PC-9 (cell line): ENCODE data around the gene TMEM183A.

ENCODE experiments used
- CTCF ChIP-seq: fragments of 200-600 bp; sonication (generic); conservative IDR thresholded peaks from 2 replicates; pipeline ENCODE4 v1.6.1; 2017; ENCODE audit warnings: mixed run types, antibody characterized with exemption, mild to moderate bottlenecking, moderate library complexity
- EZH2 ChIP-seq: fragments of 200-600 bp; sonication (generic); IDR thresholded peaks from 2 replicates; pipeline ENCODE4 v1.8.0; 2017; ENCODE audit warnings: antibody characterized with exemption, low read depth

DNA sequence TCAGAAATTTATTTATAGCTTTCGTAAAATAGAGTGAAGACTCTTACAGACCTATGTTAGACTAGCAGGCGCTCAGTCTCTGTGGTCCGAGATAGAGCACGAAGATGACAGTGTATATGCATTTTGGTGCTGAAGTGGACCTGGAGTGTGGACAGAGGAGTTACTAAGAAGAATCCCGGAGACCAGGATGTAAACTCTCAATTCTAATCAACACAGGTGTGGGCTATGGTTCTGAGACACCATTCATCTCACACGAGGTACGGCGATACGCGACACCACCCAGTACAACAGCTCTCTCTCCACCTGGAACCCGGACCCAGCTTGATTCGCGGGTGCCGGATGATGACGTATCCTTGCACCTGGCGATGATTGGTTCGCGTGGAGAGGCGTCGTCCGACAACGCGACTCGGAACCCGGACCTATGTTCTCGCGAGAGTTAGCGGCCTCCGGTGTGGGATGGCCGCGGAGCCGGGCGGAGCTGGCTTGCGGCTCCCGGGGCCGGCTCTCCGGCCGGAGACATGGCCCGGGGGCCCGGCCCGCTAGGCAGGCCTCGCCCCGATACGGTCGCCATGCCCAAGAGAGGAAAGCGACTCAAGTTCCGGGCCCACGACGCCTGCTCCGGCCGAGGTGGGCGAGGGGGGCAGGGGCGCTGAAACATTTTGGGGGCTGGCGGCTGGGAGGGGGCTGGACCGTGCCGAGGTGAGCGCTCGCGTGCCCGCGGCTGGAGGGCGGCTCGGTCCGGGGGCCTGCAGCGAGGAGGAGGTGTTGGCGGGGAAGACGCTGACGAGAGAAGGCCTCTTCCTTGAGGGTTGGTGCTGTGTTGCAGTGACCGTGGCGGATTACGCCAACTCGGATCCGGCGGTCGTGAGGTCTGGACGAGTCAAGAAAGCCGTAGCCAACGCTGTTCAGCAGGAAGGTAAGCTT, at the start of gene TMEM183A:
- no peak for TF ChIP-seq CTCF
- TF ChIP-seq EZH2 = no peak
